Activated naive CD8-positive, alpha-beta T cell treated with anti-CD3 and anti-CD28 coated beads for 36 hours (primary cell): ENCODE results near the gene BMP8B. TPM values are rescaled to one million over a fixed set of nuclear protein-coding genes. Genes with fewer than 3 reads are reported as not detected.
"Not testable (repeated sequence)": the region's sequence is repeated elsewhere in the genome, so short reads cannot be mapped to it uniquely, and the experiment has no call there.

ENCODE experiments used
- DNase-seq: peaks from one replicate; pipeline ENCODE4 v3.0.0; 2021
- H3K27ac Mint-ChIP-seq: one replicate; pipeline ENCODE4 v1.8.0; 2022; ENCODE audit warnings: mild to moderate bottlenecking, moderate library complexity, mixed read lengths
- H3K27me3 Mint-ChIP-seq: one replicate; pipeline ENCODE4 v1.8.0; 2022; ENCODE audit warnings: mild to moderate bottlenecking, mixed read lengths
- H3K36me3 Mint-ChIP-seq: one replicate; pipeline ENCODE4 v1.8.0; 2021; ENCODE audit warnings: mild to moderate bottlenecking, mixed read lengths
- H3K4me1 Mint-ChIP-seq: one replicate; pipeline ENCODE4 v1.8.0; 2021; ENCODE audit warnings: mixed read lengths
- H3K4me3 Mint-ChIP-seq: one replicate; pipeline ENCODE4 v1.8.0; 2022; ENCODE audit warnings: mild to moderate bottlenecking, moderate library complexity, mixed read lengths
- H3K9me3 Mint-ChIP-seq: one replicate; pipeline ENCODE4 v1.8.0; 2022; ENCODE audit warnings: mixed read lengths
- total RNA-seq, 2 experiments: library from RNA; stranded (reverse); gene quantifications; one replicate each; pipeline ENCODE4 v1.2.3, GENCODE V29; 2021

Gene BMP8B
- total RNA-seq, 2 experiments from 2014 or later: 0.12 to 0.20 TPM

DNA sequence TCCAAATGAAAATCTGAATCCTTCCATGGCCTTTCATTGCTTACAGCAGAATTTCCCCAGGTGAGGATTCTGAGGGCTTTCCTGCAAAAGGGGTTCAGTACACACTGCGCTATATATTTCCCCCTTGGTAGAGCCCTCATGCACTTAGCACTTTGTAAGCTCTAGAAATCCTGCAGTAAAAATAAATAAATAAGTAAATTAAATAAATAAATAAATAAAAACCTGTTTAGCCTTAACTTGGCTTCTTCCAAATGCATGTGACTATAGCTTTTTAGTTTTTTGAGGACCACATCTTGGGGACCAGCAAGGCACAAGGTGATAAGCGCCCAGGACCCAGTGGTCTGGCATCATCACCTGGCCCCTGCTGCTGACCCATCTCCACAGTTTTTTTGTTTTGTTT, 3.2 kb upstream of the BMP8B start:
- Mint-ChIP-seq H3K4me1 (peaks cover 7% of the 10 kb centered on the region), H3K27me3 (peaks cover 46% of the 10 kb centered on the region), H3K36me3 (peaks cover 2% of the 10 kb centered on the region), H3K9me3 (no peaks in the 10 kb centered on the region), H3K4me3 (no peak overlapping the region), H3K27ac (no peak overlapping the region)
- no peak for DNase-seq

DNA sequence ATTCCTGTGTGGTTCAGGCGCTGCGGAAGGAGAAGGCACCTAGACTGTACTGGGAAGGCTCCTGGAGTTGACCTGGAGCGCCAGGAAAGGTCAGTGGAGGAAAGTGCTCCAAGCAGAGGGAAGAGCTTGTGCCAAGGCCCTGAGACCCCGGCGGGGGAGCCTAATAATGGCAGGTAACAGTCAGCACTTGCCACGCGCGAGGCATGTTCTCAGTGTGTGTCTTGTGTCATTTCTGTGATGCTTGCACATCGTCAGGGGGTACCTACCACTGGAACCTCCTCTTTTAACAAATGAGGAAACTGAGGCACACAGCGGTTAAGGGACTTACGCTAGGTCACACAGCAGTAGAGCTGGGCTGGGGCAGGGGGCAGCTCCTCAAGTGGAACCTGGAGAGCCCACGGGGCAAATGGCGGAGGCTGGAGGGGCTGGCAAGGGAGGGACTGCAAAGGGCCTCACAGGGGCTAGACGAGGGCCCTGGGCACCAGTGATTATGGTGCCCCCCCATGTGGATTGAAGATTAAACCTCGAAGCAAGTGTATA, 976 bp upstream of the BMP8B start:
- Mint-ChIP-seq H3K27me3 (peaks cover 48% of the 10 kb centered on the region), H3K9me3 (no peaks in the 10 kb centered on the region), H3K4me3 (peak overlapping the region; percentile 78), H3K36me3 (peaks cover 2% of the 10 kb centered on the region), H3K4me1 (peaks cover 7% of the 10 kb centered on the region), H3K27ac (no peak overlapping the region)
- DNase-seq: no peak

DNA sequence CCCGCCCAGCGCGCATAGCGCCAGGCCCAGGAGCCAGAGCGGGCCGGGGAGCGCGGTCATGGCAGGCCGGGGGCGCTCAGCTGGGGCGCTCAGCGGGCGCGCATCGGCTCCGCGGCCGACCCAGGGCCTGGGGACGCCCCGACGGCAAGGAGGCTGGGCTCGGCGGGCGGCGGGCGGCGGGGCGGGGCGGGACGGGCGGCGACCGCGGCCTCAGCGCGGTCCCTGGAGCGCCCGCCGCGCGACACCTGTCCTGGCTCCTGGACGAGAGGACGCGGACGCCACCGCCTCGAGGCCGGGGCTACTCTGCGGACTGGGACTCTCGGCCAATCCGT, 273 bp downstream of the BMP8B start:
- H3K4me3 Mint-ChIP-seq: no peak overlapping the region
- H3K9me3 Mint-ChIP-seq: no peaks in the 10 kb centered on the region
- peaks cover 44% of the 10 kb centered on the region for H3K27me3 Mint-ChIP-seq
- DNase-seq: peak; percentile 8
- H3K4me1 Mint-ChIP-seq: peaks cover 7% of the 10 kb centered on the region
- peaks cover 2% of the 10 kb centered on the region for H3K36me3 Mint-ChIP-seq
- no peak overlapping the region for H3K27ac Mint-ChIP-seq

DNA sequence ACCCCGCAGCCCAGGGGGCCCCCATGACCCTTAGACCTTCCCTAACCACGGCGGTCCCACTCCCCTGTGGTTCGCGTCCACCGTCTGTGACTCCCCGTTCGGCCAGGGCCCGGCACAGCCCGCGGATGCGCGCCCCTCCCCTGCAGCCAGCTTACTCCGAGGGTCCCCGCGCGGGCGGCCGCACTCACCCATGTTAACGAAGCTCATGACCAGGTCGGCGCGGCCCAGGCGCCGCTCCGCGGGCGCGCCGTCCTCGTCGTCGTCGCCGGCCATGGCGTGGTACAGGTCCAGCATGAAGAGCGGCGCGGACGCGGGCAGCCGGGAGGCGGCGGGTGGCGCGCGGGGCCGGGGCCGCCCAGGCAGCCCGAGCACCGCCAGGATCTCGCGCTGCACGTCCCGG, 701 bp downstream of the BMP8B start:
- peaks cover 40% of the 10 kb centered on the region for H3K27me3 Mint-ChIP-seq
- not testable (repeated sequence) for H3K9me3 Mint-ChIP-seq, H3K36me3 Mint-ChIP-seq, H3K4me3 Mint-ChIP-seq, H3K27ac Mint-ChIP-seq, DNase-seq, H3K4me1 Mint-ChIP-seq

DNA sequence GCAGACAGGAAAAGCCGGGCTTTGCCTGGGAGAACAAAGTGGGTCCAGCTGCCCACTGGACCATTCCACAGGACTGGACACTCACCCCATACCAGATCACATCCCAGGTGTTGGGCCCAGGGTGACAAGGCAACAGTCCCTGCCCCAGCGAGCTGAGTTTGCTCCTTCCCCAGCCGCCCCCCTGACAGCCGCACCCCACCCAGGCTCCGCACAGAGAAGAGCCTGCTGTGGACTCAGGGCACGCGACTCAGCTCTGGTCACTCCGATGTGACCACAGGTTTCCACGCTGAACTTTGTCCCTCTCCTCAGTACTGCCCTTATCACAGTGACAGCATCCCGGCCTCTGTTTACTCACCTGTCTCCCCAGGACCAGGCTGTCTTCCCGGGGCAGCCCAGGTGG, 1.2 kb downstream of the BMP8B start:
- no peak for DNase-seq
- peaks cover 35% of the 10 kb centered on the region for H3K27me3 Mint-ChIP-seq
- H3K9me3 Mint-ChIP-seq: no peaks in the 10 kb centered on the region
- H3K36me3 Mint-ChIP-seq: no peaks in the 10 kb centered on the region
- peaks cover 4% of the 10 kb centered on the region for H3K4me1 Mint-ChIP-seq
- H3K4me3 Mint-ChIP-seq: no peak overlapping the region
- H3K27ac Mint-ChIP-seq: no peak overlapping the region

DNA sequence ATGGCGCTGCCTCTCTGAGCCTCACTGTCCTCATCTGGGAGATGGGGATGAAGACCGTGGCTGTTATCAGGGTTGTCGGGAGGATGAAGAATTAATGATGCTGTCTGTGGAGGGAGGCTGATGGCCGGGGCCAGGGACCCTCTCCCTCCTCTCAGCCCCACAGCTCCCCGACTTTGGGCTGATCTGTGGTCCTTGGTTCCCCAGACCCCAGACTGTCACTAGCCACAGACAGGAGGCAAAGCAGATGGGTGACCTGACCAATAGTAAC, 1.6 kb downstream of the BMP8B start:
- H3K4me3 Mint-ChIP-seq: not testable (repeated sequence)

DNA sequence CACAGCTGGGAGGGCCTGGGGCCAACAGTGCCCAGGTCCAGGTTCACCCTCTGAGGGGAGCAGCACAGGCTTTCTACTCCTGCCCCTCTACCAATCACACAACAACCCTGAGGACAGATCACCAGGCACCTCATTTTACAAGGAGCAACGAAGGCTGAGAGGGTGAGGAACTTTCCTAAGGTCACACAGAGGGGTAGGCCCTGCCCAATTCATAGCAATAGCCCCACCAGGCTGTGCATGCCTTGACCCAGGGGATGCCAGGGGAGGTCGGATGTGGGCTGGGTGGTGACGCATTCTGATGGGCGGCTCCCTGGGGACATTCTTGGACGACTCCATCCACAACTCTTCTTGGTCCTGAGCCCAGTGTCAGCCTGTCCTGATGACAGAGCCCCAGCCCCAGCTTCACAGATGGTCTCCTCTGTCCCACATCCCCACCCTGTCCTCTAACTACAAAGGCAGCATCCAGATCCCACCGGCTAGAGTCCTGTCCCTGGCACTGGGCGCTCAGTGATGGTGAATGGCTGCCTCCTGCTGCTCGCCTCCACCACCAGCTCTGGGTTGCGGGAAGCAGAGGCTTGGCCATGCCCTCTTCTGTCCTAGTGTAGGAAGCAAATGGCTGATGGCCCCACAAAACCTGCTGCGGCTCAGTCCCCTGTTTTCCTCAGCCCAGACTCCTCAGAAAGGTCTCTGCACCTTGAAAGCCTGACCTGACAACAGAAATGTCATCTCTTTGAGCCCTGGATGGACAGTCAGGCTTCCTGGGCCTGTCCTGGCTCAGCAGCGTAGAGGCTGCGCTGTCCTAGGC, 2.2 kb downstream of the BMP8B start:
- H3K27me3 Mint-ChIP-seq: peaks cover 30% of the 10 kb centered on the region
- not testable (repeated sequence) for H3K9me3 Mint-ChIP-seq, H3K27ac Mint-ChIP-seq, H3K4me3 Mint-ChIP-seq, H3K4me1 Mint-ChIP-seq, H3K36me3 Mint-ChIP-seq, DNase-seq

More for the DNA sequence above, 1.6 kb downstream of the BMP8B start:
- DNase-seq, H3K9me3 Mint-ChIP-seq, H3K36me3 Mint-ChIP-seq, H3K4me1 Mint-ChIP-seq, H3K27ac Mint-ChIP-seq: not testable (repeated sequence)
- peaks cover 32% of the 10 kb centered on the region for H3K27me3 Mint-ChIP-seq

DNA sequence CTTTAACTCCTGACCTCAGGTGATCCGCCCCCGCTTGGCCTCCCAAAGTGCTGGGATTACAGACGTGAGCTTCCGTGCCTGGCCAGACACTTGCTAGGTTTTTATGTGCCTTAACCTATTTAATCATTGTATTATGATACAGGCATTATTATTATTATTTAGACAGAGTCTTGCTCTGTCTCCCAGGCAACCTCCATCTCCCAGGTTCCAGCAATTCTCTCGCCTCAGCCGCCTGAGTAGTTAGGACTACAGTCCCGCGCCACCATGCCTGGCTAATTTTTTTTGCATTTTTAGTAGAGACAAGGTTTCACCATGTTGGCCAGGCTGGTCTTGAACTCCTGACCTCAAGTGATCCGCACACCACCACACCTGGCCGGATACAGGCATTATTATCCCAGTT, 6.0 kb downstream of the BMP8B start:
- H3K9me3 Mint-ChIP-seq: not testable (repeated sequence)
- H3K27me3 Mint-ChIP-seq: peaks cover 11% of the 10 kb centered on the region

DNA sequence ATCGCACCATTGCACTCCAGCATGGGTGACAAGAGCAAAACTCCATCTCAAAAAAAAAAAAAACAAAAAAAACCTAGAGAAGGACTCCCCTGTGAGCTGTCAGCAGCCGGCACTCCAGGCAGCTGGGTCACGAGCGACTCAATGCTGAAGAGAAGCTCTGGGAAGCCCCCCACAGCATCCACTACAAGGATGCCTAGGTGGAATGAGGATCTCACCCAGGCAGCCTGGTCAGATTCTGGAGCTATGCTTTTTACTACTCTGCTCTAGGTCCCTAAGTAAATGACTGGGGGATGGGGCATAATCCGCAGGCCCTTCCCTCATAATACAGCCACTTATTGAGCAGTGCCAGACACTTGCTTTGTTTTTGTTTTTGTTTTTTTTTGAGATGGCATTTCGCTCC, 6.6 kb downstream of the BMP8B start:
- no peak for DNase-seq
- Mint-ChIP-seq H3K4me3 (no peak overlapping the region), H3K27ac (no peak overlapping the region), H3K27me3 (peaks cover 5% of the 10 kb centered on the region), H3K4me1 (no peaks in the 10 kb centered on the region), H3K9me3 (no peaks in the 10 kb centered on the region), H3K36me3 (no peaks in the 10 kb centered on the region)

More for the DNA sequence above, 6.0 kb downstream of the BMP8B start:
- not testable (repeated sequence) for DNase-seq, H3K27ac Mint-ChIP-seq, H3K4me3 Mint-ChIP-seq, H3K4me1 Mint-ChIP-seq, H3K36me3 Mint-ChIP-seq

DNA sequence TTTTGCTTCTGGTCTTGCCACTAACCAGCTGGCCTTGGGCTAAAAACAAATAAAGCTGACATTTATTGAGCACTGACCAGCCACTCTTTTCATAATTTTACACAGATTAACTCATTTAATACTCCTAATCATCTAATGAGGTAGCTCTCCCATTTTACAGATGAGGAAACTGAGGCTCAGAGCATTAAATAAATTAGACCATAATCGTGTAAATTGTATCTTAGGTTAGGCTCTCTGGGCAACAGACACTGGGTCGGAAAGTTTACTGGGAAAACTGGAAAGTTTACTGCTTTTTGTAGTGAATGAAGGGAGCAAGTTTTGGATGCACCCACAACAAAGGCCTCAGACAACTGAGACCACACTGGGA, 7.3 kb downstream of the BMP8B start:
- no peak for DNase-seq
- Mint-ChIP-seq H3K4me1 (no peaks in the 10 kb centered on the region), H3K4me3 (no peak overlapping the region), H3K27me3 (no peaks in the 10 kb centered on the region), H3K27ac (no peak overlapping the region), H3K36me3 (no peaks in the 10 kb centered on the region), H3K9me3 (no peaks in the 10 kb centered on the region)

DNA sequence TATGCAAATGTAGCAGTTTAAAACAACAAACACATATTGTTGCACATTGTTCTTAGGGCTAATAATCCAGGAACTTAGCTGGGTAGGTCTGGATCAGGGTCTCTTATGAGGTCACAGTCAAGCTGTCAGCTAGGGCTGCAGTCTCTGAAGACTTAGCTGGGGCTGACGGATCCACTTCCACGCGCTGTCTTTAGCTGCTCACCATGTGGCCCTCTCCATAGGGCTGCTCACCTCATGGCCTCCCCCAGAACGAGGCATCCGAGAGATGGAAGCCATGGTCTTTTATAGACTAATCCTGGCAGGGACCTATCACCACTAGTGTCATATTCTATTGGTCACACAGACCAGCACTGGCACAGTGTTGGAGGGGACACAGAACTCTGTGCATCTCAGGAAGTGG, 8.8 kb downstream of the BMP8B start:
- Mint-ChIP-seq H3K4me3 (no peak overlapping the region), H3K27ac (no peak overlapping the region), H3K4me1 (no peaks in the 10 kb centered on the region), H3K27me3 (no peaks in the 10 kb centered on the region), H3K36me3 (no peaks in the 10 kb centered on the region), H3K9me3 (no peaks in the 10 kb centered on the region)
- DNase-seq: no peak

DNA sequence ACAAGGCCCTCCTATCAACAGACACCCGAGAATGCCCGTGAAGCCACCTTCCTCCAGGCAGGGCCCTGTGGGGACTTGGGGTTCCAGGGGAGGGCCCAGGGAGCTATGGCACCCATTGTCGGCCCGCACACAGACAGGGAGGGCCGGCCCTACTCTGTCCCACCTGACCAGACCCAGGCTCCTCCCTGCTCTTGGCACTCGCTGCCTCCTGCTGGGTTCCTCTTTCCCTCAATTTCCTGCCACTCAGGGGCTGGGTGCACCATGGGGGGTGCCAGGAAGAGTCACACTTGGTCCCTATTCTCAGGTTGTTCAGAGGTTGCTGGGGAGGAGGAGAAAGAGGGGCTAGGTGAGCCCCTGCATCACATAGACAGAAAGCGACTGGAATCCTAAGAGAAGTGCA, 9.5 kb downstream of the BMP8B start:
- no peaks in the 10 kb centered on the region for H3K4me1 Mint-ChIP-seq
- H3K9me3 Mint-ChIP-seq: no peaks in the 10 kb centered on the region
- DNase-seq: no peak
- H3K36me3 Mint-ChIP-seq: no peaks in the 10 kb centered on the region
- H3K4me3 Mint-ChIP-seq: no peak overlapping the region
- H3K27me3 Mint-ChIP-seq: no peaks in the 10 kb centered on the region
- no peak overlapping the region for H3K27ac Mint-ChIP-seq

DNA sequence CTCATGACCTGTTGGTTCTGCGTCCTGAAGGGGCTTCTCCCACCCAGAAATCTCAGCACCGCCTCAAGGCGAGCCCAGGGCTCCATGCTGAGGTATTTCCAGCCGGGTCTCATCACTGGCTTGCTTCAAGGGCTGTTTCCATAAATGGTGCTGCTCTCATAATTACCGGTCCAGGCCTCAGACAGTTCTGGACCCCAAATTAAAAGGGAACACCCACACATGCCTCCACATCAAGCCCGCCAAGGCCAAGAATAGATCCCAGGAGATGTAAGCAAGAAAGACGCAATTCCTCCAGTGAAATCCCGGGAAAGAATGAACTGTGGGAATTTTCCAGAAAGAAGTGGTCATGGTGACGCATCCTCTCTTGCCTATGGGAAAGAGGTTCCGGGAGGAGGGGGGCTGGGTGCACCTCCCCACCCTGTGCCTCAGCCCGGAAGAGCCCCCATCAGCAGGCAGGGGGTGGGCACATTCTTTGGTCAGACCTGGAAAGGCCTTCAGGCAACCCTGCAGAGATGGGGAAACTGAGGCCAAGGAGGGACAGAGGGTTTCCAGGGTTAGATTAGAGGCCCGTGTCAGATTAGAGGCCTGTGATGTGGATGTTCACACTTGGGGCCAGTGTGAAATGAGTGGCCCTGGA, 10.1 kb downstream of the BMP8B start:
- H3K4me3 Mint-ChIP-seq, DNase-seq, H3K4me1 Mint-ChIP-seq, H3K27me3 Mint-ChIP-seq, H3K9me3 Mint-ChIP-seq, H3K36me3 Mint-ChIP-seq, H3K27ac Mint-ChIP-seq: not testable (repeated sequence)

DNA sequence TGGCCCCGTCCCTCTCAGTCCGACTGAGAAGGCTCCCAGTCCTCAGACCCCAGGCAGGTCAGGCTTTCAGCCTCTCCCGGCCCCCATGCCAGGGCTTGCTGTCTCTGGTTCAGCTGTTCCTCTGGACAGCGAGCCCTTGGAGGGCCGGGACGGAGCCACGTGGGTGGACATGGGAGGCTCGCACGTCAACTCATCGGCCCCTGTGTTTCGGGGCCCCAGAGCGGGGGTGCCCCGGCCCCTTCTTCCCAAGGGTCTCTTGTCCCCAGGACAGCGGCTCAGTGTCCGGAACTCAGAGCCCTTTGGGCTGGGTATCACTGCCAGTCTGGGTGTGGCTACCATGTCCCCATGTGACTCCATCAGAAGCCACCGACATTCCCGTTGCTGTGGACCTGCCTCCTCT, 10.8 kb downstream of the BMP8B start:
- not testable (repeated sequence) for DNase-seq, H3K4me1 Mint-ChIP-seq, H3K36me3 Mint-ChIP-seq, H3K27me3 Mint-ChIP-seq, H3K9me3 Mint-ChIP-seq, H3K27ac Mint-ChIP-seq, H3K4me3 Mint-ChIP-seq

DNA sequence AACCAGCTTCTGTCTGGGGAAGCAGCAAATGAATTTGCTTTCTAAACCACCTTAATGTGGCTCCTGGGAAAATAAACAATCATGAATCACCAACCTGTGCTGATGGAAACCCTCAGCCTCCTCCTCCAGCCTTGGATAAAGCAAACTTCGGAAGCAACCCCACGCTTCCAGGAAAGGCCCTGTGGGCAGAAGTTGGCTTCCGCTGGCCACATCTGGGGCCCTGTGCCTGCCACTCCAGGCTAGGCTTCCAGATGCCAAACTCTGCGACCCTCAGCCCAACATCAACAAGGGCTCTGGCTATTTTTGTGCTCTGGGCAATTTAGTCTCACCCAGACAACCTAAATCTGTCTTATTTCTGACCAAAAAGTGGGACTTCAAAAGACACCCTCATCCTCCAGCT, 11.4 kb downstream of the BMP8B start:
- Mint-ChIP-seq H3K4me3 (no peak overlapping the region), H3K9me3 (no peaks in the 10 kb centered on the region), H3K27me3 (no peaks in the 10 kb centered on the region), H3K36me3 (no peaks in the 10 kb centered on the region), H3K4me1 (no peaks in the 10 kb centered on the region), H3K27ac (no peak overlapping the region)
- no peak for DNase-seq

DNA sequence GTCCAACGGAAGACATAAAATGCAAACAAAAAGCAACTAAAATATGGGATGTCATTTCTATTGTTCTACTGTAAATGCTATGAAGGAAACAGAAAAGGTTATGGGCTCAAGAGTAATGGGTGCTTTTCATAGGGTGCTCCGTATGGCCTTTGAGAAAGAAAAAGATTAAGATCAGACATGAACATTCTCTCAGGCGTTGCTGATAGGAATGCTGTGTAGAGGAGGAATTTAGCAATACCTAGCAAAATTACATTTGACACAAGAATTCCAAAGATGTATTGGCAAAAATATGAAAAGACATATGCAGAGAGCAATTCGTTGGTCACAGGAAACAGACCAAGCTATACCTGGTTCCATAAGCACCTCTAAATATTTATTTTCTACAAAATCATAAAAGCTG, 11.8 kb downstream of the BMP8B start:
- no peaks in the 10 kb centered on the region for H3K36me3 Mint-ChIP-seq
- H3K27ac Mint-ChIP-seq: no peak overlapping the region
- H3K4me1 Mint-ChIP-seq: no peaks in the 10 kb centered on the region
- H3K27me3 Mint-ChIP-seq: no peaks in the 10 kb centered on the region
- DNase-seq: no peak
- no peak overlapping the region for H3K4me3 Mint-ChIP-seq
- H3K9me3 Mint-ChIP-seq: no peaks in the 10 kb centered on the region
